Skeletal muscle satellite cell (primary cell): ENCODE results near the gene BRI3BP.

Source experiments
- H3K27me3 ChIP-seq: 2 replicates; pipeline ENCODE4 v1.7.0; 2013; ENCODE audit warnings: low read length; ENCODE audit not compliant: control insufficient read depth, insufficient read depth
- H3K36me3 ChIP-seq: 2 replicates; pipeline ENCODE4 v1.7.0; 2013; ENCODE audit warnings: mild to moderate bottlenecking, control low read depth, low read length; ENCODE audit not compliant: insufficient read depth
- H3K4me1 ChIP-seq: 2 replicates; pipeline ENCODE4 v1.7.0; 2013; ENCODE audit warnings: low read length; ENCODE audit not compliant: control insufficient read depth, insufficient read depth
- H3K4me2 ChIP-seq: 2 replicates; pipeline ENCODE4 v1.7.0; 2013; ENCODE audit warnings: mild to moderate bottlenecking, low read length
- H3K4me3 ChIP-seq: 2 replicates; pipeline ENCODE4 v1.7.0; 2013; ENCODE audit warnings: low read length
- H3K9ac ChIP-seq: 2 replicates; pipeline ENCODE4 v1.7.0; 2013; ENCODE audit warnings: mild to moderate bottlenecking, low read depth, low read length, moderate library complexity
- H3K9me3 ChIP-seq: replicated peaks from 2 replicates; pipeline ENCODE4 v1.7.0; 2013; ENCODE audit warnings: mild to moderate bottlenecking, control low read depth, low read length

The BRI3BP gene

GRCh38 chr12:125005652-125006051, 12.2 kb downstream of the BRI3BP start:
- no peak overlapping the region for H3K4me3 ChIP-seq
- no peak overlapping the region for H3K4me2 ChIP-seq
- no peaks in the 10 kb centered on the region for H3K9me3 ChIP-seq
- no peak overlapping the region for H3K9ac ChIP-seq
- H3K27me3 ChIP-seq = no peaks in the 10 kb centered on the region
- H3K36me3 ChIP-seq = no peaks in the 10 kb centered on the region
- no peaks in the 10 kb centered on the region for H3K4me1 ChIP-seq

GRCh38 chr12:125006365-125006764, 12.9 kb downstream of the BRI3BP start:
- Histone ChIP-seq H3K4me3 (no peak overlapping the region), H3K4me1 (no peaks in the 10 kb centered on the region), H3K36me3 (no peaks in the 10 kb centered on the region), H3K4me2 (no peak overlapping the region), H3K9ac (no peak overlapping the region), H3K9me3 (no peaks in the 10 kb centered on the region), H3K27me3 (no peaks in the 10 kb centered on the region)

- peaks cover 7% of the 10 kb centered on the region for H3K36me3 ChIP-seq
- no peaks in the 10 kb centered on the region for H3K4me1 ChIP-seq
Measured at GRCh38 chr12:125013816-125014442, 20.5 kb downstream of the BRI3BP start.

GRCh38 chr12:125014526-125014925, 21.1 kb downstream of the BRI3BP start:
- Histone ChIP-seq H3K9me3 (no peaks in the 10 kb centered on the region), H3K27me3 (no peaks in the 10 kb centered on the region), H3K4me3 (no peak overlapping the region), H3K4me2 (no peak overlapping the region), H3K9ac (no peak overlapping the region), H3K4me1 (no peaks in the 10 kb centered on the region), H3K36me3 (peaks cover 7% of the 10 kb centered on the region)

More at GRCh38 chr12:125013816-125014442, 20.5 kb downstream of the BRI3BP start:
- no peak overlapping the region for H3K4me2 ChIP-seq
- H3K27me3 ChIP-seq = no peaks in the 10 kb centered on the region
- no peak overlapping the region for H3K9ac ChIP-seq
- no peaks in the 10 kb centered on the region for H3K9me3 ChIP-seq
- H3K4me3 ChIP-seq = no peak overlapping the region

- H3K36me3 ChIP-seq = peaks cover 7% of the 10 kb centered on the region
- H3K9me3 ChIP-seq = no peaks in the 10 kb centered on the region
- H3K9ac ChIP-seq = no peak overlapping the region
- no peak overlapping the region for H3K4me2 ChIP-seq
- H3K4me3 ChIP-seq = no peak overlapping the region
- H3K27me3 ChIP-seq = no peaks in the 10 kb centered on the region
- H3K4me1 ChIP-seq = no peaks in the 10 kb centered on the region
Measured at GRCh38 chr12:125015680-125016310, 22.4 kb downstream of the BRI3BP start.

DNA sequence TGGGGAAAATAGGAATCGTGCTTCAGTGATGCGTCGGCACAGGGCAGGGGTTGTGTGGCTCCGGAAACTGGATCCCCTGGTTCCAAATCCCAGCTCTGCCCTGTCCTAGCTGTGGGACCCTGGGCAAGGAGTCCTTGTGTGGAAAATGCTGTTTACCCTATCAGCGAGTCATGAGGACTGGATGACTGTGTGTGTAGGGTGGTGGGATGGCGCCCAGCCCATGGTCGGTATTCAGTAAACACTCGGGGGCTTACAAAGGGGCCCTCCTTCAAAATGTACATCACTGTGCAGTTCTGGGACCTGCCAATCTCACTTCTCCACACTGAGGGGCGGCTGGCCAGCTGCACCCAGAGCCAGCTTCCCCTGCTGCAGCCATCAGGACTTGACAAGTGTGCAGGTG, 24.4 kb downstream of the BRI3BP start:
- Histone ChIP-seq H3K4me3 (no peak overlapping the region), H3K9me3 (no peaks in the 10 kb centered on the region), H3K4me2 (no peak overlapping the region), H3K36me3 (peaks cover 7% of the 10 kb centered on the region), H3K9ac (no peak overlapping the region), H3K27me3 (no peaks in the 10 kb centered on the region), H3K4me1 (no peaks in the 10 kb centered on the region)

DNA sequence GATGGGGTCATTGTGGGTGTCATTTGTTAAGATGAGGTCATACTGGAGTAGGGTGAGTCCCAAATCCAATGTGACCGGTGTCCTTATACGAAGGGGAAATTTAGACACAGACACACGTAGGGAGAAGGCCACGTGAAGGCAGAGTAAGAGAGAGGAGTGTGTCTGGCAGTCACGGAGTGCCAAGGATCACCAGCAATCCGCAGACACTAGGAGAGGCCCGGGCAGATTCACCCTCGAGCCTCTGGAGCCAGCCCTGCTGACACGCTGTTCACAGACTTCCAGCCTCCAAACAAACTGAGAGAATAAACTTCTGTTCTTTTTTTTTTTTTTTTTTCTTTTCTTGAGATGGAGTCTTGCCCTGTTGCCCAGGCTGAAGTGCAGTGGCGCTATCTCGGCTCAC, 24.9 kb downstream of the BRI3BP start:
- H3K27me3 ChIP-seq = no peaks in the 10 kb centered on the region
- H3K36me3 ChIP-seq = peaks cover 7% of the 10 kb centered on the region
- no peak overlapping the region for H3K9ac ChIP-seq
- H3K4me2 ChIP-seq = no peak overlapping the region
- H3K4me1 ChIP-seq = no peaks in the 10 kb centered on the region
- no peak overlapping the region for H3K4me3 ChIP-seq
- no peaks in the 10 kb centered on the region for H3K9me3 ChIP-seq

DNA sequence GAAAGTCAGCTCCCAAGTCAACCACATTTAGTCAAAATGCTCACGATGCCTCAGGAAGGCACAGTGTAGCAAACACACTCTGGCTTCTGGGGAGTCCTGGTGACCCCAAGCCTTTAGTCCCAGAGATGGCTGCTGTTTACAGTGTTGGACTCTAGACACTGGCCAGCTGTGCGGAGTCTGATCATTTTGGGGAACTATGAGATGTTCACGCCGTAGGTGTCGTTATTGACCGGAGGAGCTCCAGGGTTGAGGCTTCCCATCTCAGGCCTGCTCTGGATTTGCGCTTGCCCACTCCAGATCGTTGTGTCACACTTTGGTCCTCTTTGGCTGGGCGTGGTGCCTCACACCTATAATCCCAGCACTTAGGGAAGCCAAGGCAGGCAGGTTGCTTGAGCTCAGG, 27.7 kb downstream of the BRI3BP start:
- peaks cover 3% of the 10 kb centered on the region for H3K36me3 ChIP-seq
- H3K4me2 ChIP-seq = no peak overlapping the region
- no peak overlapping the region for H3K9ac ChIP-seq
- no peak overlapping the region for H3K4me3 ChIP-seq
- no peaks in the 10 kb centered on the region for H3K4me1 ChIP-seq
- H3K27me3 ChIP-seq = no peaks in the 10 kb centered on the region
- H3K9me3 ChIP-seq = no peaks in the 10 kb centered on the region

GRCh38 chr12:125021771-125022170, 28.3 kb downstream of the BRI3BP start:
- no peak overlapping the region for H3K9ac ChIP-seq
- no peaks in the 10 kb centered on the region for H3K27me3 ChIP-seq
- H3K4me2 ChIP-seq = no peak overlapping the region
- H3K9me3 ChIP-seq = no peaks in the 10 kb centered on the region
- H3K4me1 ChIP-seq = no peaks in the 10 kb centered on the region
- no peak overlapping the region for H3K4me3 ChIP-seq
- peaks cover 3% of the 10 kb centered on the region for H3K36me3 ChIP-seq

GRCh38 chr12:125023065-125023464, 29.6 kb downstream of the BRI3BP start:
- Histone ChIP-seq H3K9me3 (no peaks in the 10 kb centered on the region), H3K4me2 (no peak overlapping the region), H3K9ac (no peak overlapping the region), H3K36me3 (peaks cover 3% of the 10 kb centered on the region), H3K4me1 (no peaks in the 10 kb centered on the region), H3K4me3 (no peak overlapping the region), H3K27me3 (no peaks in the 10 kb centered on the region)

DNA sequence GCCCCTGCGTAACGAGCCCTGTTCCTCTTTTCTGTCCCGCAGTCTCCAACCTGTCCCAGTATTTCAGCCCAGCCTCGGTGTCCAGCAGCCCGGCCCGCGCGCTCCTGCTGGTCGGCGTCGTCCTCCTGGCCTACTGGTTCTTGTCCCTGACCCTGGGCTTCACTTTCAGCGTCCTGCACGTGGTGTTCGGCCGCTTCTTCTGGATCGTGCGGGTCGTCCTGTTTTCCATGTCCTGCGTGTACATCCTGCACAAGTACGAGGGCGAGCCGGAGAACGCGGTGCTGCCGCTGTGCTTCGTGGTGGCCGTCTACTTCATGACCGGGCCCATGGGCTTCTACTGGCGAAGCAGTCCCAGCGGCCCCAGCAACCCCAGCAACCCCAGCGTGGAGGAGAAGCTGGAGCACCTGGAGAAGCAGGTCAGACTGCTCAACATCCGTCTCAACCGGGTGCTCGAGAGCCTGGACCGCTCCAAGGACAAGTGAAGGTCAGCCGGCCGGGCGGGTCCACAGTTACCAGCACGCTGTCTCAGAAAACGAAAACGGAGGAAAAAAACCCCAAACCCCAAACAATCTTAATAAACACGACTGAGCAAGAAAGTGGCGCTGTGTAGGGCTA, 31.6 kb downstream of the BRI3BP start:
- no peaks in the 10 kb centered on the region for H3K36me3 ChIP-seq
- H3K27me3 ChIP-seq = no peaks in the 10 kb centered on the region
- no peaks in the 10 kb centered on the region for H3K9me3 ChIP-seq
- H3K4me1 ChIP-seq = peaks cover 6% of the 10 kb centered on the region
- no peak overlapping the region for H3K4me3 ChIP-seq
- H3K9ac ChIP-seq = no peak overlapping the region
- no peak overlapping the region for H3K4me2 ChIP-seq
